HepG2 (cell line): ENCODE data around the gene SEC14L5. TPM values are rescaled to one million over a fixed set of nuclear protein-coding genes. Genes with fewer than 3 reads are reported as not detected.
A peak's percentile ranks its signal among the peaks of the same experiment; 100 is the strongest.

Experiments
- ARNT2 ChIP-seq: sonication (generic); formaldehyde crosslinking; IDR thresholded peaks from 2 replicates; pipeline ENCODE4 v1.8.0; 2022; ENCODE audit warnings: mild to moderate bottlenecking, low read depth, missing genetic modification reagents, moderate library complexity
- CREM ChIP-seq, 2 experiments: sonication (generic) in 1 of 2; formaldehyde crosslinking in 1 of 2; IDR thresholded peaks; 2 replicates each; pipeline versions ENCODE4 v1.4.0 to v1.6.1; 2016 to 2020; ENCODE audit warnings: antibody characterized with exemption in 1 of 2, mild to moderate bottlenecking in 1 of 2, missing genetic modification reagents in 1 of 2
- MBNL3 ChIP-seq: fragments of 250-450 bp; sonication (Bioruptor Pico); conservative IDR thresholded peaks from 2 replicates; pipeline ENCODE4 v1.8.0; 2022; ENCODE audit warnings: mild to moderate bottlenecking, inconsistent platforms
- MIER3 ChIP-seq: IDR thresholded peaks from 2 replicates; pipeline ENCODE4 v1.6.1; 2016; ENCODE audit warnings: missing compliant biosample characterization, borderline replicate concordance
- RAD21 ChIP-seq: fragments of 450-650 bp; formaldehyde crosslinking; IDR thresholded peaks from 2 replicates; pipeline ENCODE4 v1.5.0; 2020; ENCODE audit warnings: mild to moderate bottlenecking
- SALL2 ChIP-seq: sonication (generic); formaldehyde crosslinking; IDR thresholded peaks from 2 replicates; pipeline ENCODE4 v1.8.1; 2023; ENCODE audit warnings: mild to moderate bottlenecking, missing genetic modification reagents, inconsistent platforms
- SOX13 ChIP-seq, 3 experiments: fragments of 450-650 bp in 1 of 3; sonication (generic) in 1 of 3; formaldehyde crosslinking in 1 of 3; IDR thresholded peaks in 2 of 3; conservative IDR thresholded peaks in 1 of 3; 2 replicates each; pipeline versions ENCODE4 v1.5.0 to v1.6.1; 2016 to 2020; ENCODE audit warnings: antibody characterized with exemption in 1 of 3, mild to moderate bottlenecking in 1 of 3, missing compliant biosample characterization in 1 of 3, missing genetic modification reagents in 1 of 3, moderate library complexity in 1 of 3
- SP140L ChIP-seq: sonication (generic); formaldehyde crosslinking; IDR thresholded peaks from 2 replicates; pipeline ENCODE4 v1.4.0; 2020; ENCODE audit warnings: missing genetic modification reagents, borderline replicate concordance
- SP5 ChIP-seq: IDR thresholded peaks from 2 replicates; pipeline ENCODE4 v1.6.1; 2016; ENCODE audit warnings: low read depth, borderline replicate concordance
- TOE1 ChIP-seq: sonication (generic); formaldehyde crosslinking; IDR thresholded peaks from 2 replicates; pipeline ENCODE4 v1.4.0; 2020; ENCODE audit warnings: mild to moderate bottlenecking, missing genetic modification reagents
- U2AF1 ChIP-seq: fragments of 200-400 bp; formaldehyde crosslinking; optimal IDR thresholded peaks from 2 replicates; pipeline ENCODE3; 2017; ENCODE audit warnings: mild to moderate bottlenecking, low read depth, low read length
- U2AF2 ChIP-seq: fragments of 200-400 bp; formaldehyde crosslinking; IDR thresholded peaks from 2 replicates; pipeline ENCODE4 v1.6.1; 2017; ENCODE audit warnings: low read depth, mild to moderate bottlenecking, low read length
- ZNF317 ChIP-seq: sonication (generic); formaldehyde crosslinking; IDR thresholded peaks from 2 replicates; pipeline ENCODE4 v1.5.0; 2020; ENCODE audit warnings: mild to moderate bottlenecking, missing genetic modification reagents
- ZNF337 ChIP-seq: sonication (generic); formaldehyde crosslinking; IDR thresholded peaks from 2 replicates; pipeline ENCODE4 v1.5.1; 2020; ENCODE audit warnings: missing genetic modification reagents, low read depth, mild to moderate bottlenecking, borderline replicate concordance
- ZNF33A ChIP-seq: sonication (generic); formaldehyde crosslinking; IDR thresholded peaks from 2 replicates; pipeline ENCODE4 v1.5.1; 2020; ENCODE audit warnings: missing genetic modification reagents, mild to moderate bottlenecking, moderate library complexity, borderline replicate concordance
- ZNF556 ChIP-seq: sonication (generic); formaldehyde crosslinking; IDR thresholded peaks from 2 replicates; pipeline ENCODE4 v1.4.0; 2020; ENCODE audit warnings: mild to moderate bottlenecking, missing genetic modification reagents, borderline replicate concordance
- ZNF558 ChIP-seq: sonication (generic); formaldehyde crosslinking; IDR thresholded peaks from 2 replicates; pipeline ENCODE4 v1.9.0; 2022; ENCODE audit warnings: mild to moderate bottlenecking, missing genetic modification reagents, borderline replicate concordance
- ZNF572 ChIP-seq: sonication (generic); formaldehyde crosslinking; IDR thresholded peaks from 2 replicates; pipeline ENCODE4 v1.5.1; 2020; ENCODE audit warnings: mild to moderate bottlenecking, missing genetic modification reagents
- ZNF766 ChIP-seq: sonication (generic); formaldehyde crosslinking; IDR thresholded peaks from 2 replicates; pipeline ENCODE4 v1.5.0; 2020; ENCODE audit warnings: missing genetic modification reagents, borderline replicate concordance
- ZSCAN21 ChIP-seq: sonication (generic); formaldehyde crosslinking; IDR thresholded peaks from 2 replicates; pipeline ENCODE4 v1.8.0; 2022; ENCODE audit warnings: mild to moderate bottlenecking, missing genetic modification reagents, moderate library complexity, borderline replicate concordance
- polyA plus RNA-seq, 8 experiments: library from polyadenylated mRNA; depleted of rRNA in 3 of 8; stranded (reverse) in 7 of 8; unstranded in 1 of 8; fragments of >200 nt; fragmentation: Illumina TruSeq in 4 of 8; extraction: Trizol in 4 of 8; gene quantifications; 2 replicates each; pipeline versions ENCODE4 v1.2.1 to v1.2.3, GENCODE V29; 2011 to 2016; ENCODE audit warnings: low read depth in 4 of 8, missing spikeins in 1 of 8, mixed read lengths in 1 of 8; ENCODE audit not compliant: insufficient read depth in 1 of 8
- total RNA-seq, 5 experiments: library from RNA; depleted of rRNA; stranded (reverse); fragments of >200 nt; fragmentation: Illumina TruSeq; extraction: Trizol; gene quantifications; 2 replicates each; pipeline ENCODE4 v1.2.3, GENCODE V29; 2016; ENCODE audit warnings: low read depth in 1 of 5
- TF ChIP-seq, protein P1 (sequence below), 2 experiments: fragments of 450-650 bp in 1 of 2; sonication (generic) in 1 of 2; formaldehyde crosslinking; IDR thresholded peaks; 2 replicates each; pipeline versions ENCODE4 v1.5.0 to v1.8.0; 2020 to 2022; ENCODE audit warnings: mild to moderate bottlenecking in 1 of 2, missing genetic modification reagents in 1 of 2
- TF ChIP-seq, protein P2 (sequence below): sonication (generic); formaldehyde crosslinking; IDR thresholded peaks from 2 replicates; pipeline ENCODE4 v1.5.1; 2020; ENCODE audit warnings: missing genetic modification reagents, mild to moderate bottlenecking, borderline replicate concordance
- TF ChIP-seq, protein P3 (sequence below): sonication (generic); formaldehyde crosslinking; IDR thresholded peaks from 2 replicates; pipeline ENCODE4 v1.4.0; 2020; ENCODE audit warnings: low read depth, mild to moderate bottlenecking, missing genetic modification reagents

SEC14L5 gene
- total and polyA plus RNA-seq, 2 of the 13 experiments (the other 11 are each of a cell fraction or from before 2014, with no cell fraction given) = 0.40 to 0.42 TPM

DNA sequence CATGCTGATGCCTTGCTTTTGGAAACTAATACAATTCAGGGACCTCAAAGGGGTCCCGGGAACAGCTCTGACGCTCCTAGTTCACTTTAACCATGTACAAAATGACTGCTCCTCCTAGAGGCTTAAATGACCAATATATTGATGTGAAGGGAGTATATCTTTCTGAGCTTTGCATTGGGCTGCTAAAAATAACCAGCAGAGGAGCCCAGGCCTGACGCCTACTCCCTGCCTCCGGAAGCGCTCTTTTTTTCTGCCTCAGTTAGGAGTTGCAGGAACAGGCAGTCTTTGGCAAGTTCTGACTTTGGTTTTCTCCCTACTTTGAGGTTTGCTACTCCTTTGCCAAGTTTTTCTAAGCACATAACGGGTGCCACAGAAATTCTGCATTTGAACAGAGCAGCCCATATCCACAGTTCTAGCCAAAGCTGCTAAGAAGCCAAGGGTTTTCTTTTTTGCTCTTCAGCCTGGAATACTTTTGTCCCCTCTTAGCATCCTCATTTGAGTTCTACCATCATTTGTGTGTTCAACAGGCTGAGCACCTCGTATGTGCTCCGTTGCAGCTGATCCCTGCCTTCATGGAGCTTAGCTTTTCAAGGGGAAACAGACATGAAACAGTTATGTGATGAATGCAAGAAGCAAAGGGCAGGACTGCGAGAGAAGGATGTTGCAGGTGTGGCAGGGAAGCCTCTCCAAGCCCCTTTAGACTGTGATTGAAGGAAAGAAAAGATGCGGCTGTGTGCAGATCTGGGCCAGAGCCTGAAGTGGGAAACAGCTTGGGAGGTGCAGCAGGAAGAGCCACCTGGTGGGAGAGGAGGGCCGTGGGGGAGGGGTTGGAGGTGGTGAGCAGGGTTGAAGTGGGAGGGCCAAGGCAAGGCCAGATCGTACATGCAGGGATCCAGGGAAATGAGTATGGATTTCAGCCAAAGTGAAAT lies 78.4 kb downstream of the SEC14L5 start (continued):
- 0 out of 2 replicates have a peak, but pooled peaks have one; percentile 19 for TF ChIP-seq ZNF317 (CRISPR knock-in tag)
- TF ChIP-seq SOX13 (IDR thresholded peaks at IDR 0.05) = no peak
- 0 out of 4 replicates have a peak, but pooled peaks of 1 of the 2 experiments have one; percentile 7 for TF ChIP-seq SOX13 (CRISPR knock-in tag; conservative IDR thresholded peaks at IDR 0.05 in 1 of 2, IDR thresholded peaks at IDR 0.05 in 1 of 2)
- TF ChIP-seq ZNF556 (CRISPR knock-in tag) = 0 out of 2 replicates have a peak, but pooled peaks have one; percentile 5
- no peak for TF ChIP-seq MBNL3 (CRISPR knock-in tag)
- TF ChIP-seq SALL2 = no peak
- TF ChIP-seq, protein P1, sequence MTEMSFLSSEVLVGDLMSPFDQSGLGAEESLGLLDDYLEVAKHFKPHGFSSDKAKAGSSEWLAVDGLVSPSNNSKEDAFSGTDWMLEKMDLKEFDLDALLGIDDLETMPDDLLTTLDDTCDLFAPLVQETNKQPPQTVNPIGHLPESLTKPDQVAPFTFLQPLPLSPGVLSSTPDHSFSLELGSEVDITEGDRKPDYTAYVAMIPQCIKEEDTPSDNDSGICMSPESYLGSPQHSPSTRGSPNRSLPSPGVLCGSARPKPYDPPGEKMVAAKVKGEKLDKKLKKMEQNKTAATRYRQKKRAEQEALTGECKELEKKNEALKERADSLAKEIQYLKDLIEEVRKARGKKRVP (CRISPR knock-in tag; IDR thresholded peaks at IDR 0.05) = no peak
- TF ChIP-seq MIER3 (CRISPR knock-in tag) = peak; percentile 3; the same call in 1 of the 2 replicates
- peak; percentile 51 for TF ChIP-seq U2AF1
- TF ChIP-seq ZNF337 (CRISPR knock-in tag) = no peak
- TF ChIP-seq, protein P2, sequence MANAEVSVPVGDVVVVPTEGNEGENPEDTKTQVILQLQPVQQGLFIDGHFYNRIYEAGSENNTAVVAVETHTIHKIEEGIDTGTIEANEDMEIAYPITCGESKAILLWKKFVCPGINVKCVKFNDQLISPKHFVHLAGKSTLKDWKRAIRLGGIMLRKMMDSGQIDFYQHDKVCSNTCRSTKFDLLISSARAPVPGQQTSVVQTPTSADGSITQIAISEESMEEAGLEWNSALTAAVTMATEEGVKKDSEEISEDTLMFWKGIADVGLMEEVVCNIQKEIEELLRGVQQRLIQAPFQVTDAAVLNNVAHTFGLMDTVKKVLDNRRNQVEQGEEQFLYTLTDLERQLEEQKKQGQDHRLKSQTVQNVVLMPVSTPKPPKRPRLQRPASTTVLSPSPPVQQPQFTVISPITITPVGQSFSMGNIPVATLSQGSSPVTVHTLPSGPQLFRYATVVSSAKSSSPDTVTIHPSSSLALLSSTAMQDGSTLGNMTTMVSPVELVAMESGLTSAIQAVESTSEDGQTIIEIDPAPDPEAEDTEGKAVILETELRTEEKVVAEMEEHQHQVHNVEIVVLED = no peak
- no peak for TF ChIP-seq ZNF558 (CRISPR knock-in tag)
- 0 out of 2 replicates have a peak, but pooled peaks have one; percentile 38 for TF ChIP-seq ZNF766 (CRISPR knock-in tag)
- peak; percentile 46 for TF ChIP-seq SP5 (CRISPR knock-in tag)
- TF ChIP-seq, protein P3, sequence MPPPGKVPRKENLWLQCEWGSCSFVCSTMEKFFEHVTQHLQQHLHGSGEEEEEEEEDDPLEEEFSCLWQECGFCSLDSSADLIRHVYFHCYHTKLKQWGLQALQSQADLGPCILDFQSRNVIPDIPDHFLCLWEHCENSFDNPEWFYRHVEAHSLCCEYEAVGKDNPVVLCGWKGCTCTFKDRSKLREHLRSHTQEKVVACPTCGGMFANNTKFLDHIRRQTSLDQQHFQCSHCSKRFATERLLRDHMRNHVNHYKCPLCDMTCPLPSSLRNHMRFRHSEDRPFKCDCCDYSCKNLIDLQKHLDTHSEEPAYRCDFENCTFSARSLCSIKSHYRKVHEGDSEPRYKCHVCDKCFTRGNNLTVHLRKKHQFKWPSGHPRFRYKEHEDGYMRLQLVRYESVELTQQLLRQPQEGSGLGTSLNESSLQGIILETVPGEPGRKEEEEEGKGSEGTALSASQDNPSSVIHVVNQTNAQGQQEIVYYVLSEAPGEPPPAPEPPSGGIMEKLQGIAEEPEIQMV = 0 out of 2 replicates have a peak, but pooled peaks have one; percentile 42
- no peak for TF ChIP-seq ARNT2 (CRISPR knock-in tag)
- no peak for TF ChIP-seq TOE1
- no peak for TF ChIP-seq U2AF2
- TF ChIP-seq CREM (IDR thresholded peaks at IDR 0.05) = 0 out of 2 replicates have a peak, but pooled peaks have one; percentile 14
- TF ChIP-seq CREM (CRISPR knock-in tag; IDR thresholded peaks at IDR 0.05) = no peak
- TF ChIP-seq SP140L (CRISPR knock-in tag) = peak; percentile 4; the same call in 1 of the 2 replicates
- 0 out of 2 replicates have a peak, but pooled peaks have one; percentile 60 for TF ChIP-seq ZNF33A
- peak; percentile 92 for TF ChIP-seq ZNF572 (CRISPR knock-in tag)
- 0 out of 2 replicates have a peak, but pooled peaks have one; percentile 26 for TF ChIP-seq RAD21 (CRISPR knock-in tag)
- 0 out of 2 replicates have a peak, but pooled peaks have one; percentile 33 for TF ChIP-seq ZSCAN21 (CRISPR knock-in tag)
